GM12874 (cell line): Measurements from ENCODE around the gene AKAP11.

Experiments
- CTCF ChIP-seq: IDR thresholded peaks from 2 replicates; pipeline ENCODE4 v1.5.1; 2011; ENCODE audit warnings: low read depth, mild to moderate bottlenecking, control low read depth, low read length, moderate library complexity; ENCODE audit not compliant: insufficient read depth

Gene AKAP11

GRCh38 chr13:42367831-42368230 lies 95.9 kb downstream of the AKAP11 start:
- TF ChIP-seq CTCF = no peak

- no peak for TF ChIP-seq CTCF
These were observed 97.3 kb downstream of the AKAP11 start for GRCh38 chr13:42369071-42369797.

- TF ChIP-seq CTCF = no peak
These were observed 98.3 kb downstream of the AKAP11 start for GRCh38 chr13:42370229-42370628.
